Uterus (tissue), 2 donors: ENCODE results near the gene ERBIN.

Source experiments
- POLR2A ChIP-seq, 2 donors: fragments of 450-650 bp; IDR thresholded peaks; one replicate each; pipeline ENCODE4 v1.6.1; 2016; ENCODE audit warnings: antibody characterized with exemption in 2 of 2, mild to moderate bottlenecking in 1 of 2, moderate library complexity in 1 of 2
- TF ChIP-seq, protein P1 (sequence below), 4 experiments: fragments of 200-600 bp in 2 of 4; fragments of 450-650 bp in 2 of 4; sonication (generic) in 2 of 4; IDR thresholded peaks; one replicate each; pipeline ENCODE4 v1.5.1; 2016 to 2019; ENCODE audit warnings: antibody characterized with exemption in 4 of 4, mild to moderate bottlenecking in 2 of 4, moderate library complexity in 1 of 4

DNA sequence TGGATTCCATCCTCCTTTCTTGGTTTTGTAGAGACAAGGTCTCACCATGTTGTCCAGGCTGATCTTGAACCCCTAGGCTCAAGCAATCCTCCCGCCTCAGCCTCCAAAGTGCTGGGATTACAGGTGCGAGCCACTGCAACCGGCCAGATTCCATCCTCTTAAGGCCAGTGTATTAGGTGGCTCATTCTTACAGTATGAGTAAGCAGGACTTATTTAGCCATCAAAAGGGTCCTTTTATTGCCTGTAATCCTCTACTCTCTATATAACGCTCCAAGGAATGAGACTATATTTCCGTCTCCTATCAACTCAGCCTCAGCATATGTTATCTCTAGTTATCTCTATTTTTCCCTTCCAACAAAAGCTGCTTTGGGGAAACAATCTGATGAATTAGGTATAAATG lies 3.0 kb upstream of the ERBIN start:
- TF ChIP-seq, protein P1, sequence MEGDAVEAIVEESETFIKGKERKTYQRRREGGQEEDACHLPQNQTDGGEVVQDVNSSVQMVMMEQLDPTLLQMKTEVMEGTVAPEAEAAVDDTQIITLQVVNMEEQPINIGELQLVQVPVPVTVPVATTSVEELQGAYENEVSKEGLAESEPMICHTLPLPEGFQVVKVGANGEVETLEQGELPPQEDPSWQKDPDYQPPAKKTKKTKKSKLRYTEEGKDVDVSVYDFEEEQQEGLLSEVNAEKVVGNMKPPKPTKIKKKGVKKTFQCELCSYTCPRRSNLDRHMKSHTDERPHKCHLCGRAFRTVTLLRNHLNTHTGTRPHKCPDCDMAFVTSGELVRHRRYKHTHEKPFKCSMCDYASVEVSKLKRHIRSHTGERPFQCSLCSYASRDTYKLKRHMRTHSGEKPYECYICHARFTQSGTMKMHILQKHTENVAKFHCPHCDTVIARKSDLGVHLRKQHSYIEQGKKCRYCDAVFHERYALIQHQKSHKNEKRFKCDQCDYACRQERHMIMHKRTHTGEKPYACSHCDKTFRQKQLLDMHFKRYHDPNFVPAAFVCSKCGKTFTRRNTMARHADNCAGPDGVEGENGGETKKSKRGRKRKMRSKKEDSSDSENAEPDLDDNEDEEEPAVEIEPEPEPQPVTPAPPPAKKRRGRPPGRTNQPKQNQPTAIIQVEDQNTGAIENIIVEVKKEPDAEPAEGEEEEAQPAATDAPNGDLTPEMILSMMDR (IDR thresholded peaks at IDR 0.05): no peak
- TF ChIP-seq POLR2A (IDR thresholded peaks at IDR 0.05): no peak
